ENCODE data around the gene NTM.

GRCh38 chr11:131491503-131491902 lies 121.1 kb downstream of the NTM start:
- TF ChIP-seq CTCF (conservative IDR thresholded peaks at IDR 0.05; ENCODE audit: low read depth, low read length) (no peak), EZH2 (IDR thresholded peaks at IDR 0.05; ENCODE audit: borderline replicate concordance, low read depth, low read length, poor library complexity, severe bottlenecking) (no peak)
